ENCODE data around the gene DCDC2.
A peak's percentile ranks its signal among the peaks of the same experiment; 100 is the strongest.
"Not testable (repeated sequence)": the region's sequence is repeated elsewhere in the genome, so short reads cannot be mapped to it uniquely, and the experiment has no call there.

The DCDC2 gene

DNA sequence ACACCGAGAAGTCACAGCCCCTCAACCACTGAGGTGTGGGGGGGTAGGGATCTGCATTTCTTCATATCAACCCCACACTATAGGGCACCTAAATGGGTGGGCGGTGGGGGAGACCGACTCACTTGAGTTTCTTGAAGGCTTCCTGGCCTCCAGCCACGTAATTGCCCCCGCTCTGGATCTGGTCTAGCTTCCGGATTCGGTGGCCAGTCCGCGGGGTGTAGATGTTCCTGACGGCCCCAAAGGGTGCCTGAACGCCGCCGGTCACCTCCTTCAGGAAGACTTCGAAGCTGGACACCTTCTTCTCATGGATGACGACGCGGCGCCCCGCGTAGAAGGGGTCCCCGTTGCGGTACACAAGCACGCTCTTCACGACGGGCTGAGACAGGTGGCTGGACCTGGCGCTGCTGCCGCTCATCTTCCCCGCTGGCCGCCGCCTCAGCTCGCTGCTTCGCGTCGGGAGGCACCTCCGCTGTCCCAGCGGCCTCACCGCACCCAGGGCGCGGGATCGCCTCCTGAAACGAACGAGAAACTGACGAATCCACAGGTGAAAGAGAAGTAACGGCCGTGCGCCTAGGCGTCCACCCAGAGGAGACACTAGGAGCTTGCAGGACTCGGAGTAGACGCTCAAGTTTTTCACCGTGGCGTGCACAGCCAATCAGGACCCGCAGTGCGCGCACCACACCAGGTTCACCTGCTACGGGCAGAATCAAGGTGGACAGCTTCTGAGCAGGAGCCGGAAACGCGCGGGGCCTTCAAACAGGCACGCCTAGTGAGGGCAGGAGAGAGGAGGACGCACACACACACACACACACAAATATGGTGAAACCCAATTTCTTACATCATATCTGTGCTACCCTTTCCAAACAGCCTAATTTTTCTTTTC is at the start of gene DCDC2:
DCDC2 (minus strand) TSS at position 724 of the 883 bp plus-strand sequence; CDS start at position 415, 309 bp downstream.
- H3K4me3 ChIP-seq (ENCODE audit: low read depth, low read length) = peak within 1 kb of the TSS; percentile 24

DNA sequence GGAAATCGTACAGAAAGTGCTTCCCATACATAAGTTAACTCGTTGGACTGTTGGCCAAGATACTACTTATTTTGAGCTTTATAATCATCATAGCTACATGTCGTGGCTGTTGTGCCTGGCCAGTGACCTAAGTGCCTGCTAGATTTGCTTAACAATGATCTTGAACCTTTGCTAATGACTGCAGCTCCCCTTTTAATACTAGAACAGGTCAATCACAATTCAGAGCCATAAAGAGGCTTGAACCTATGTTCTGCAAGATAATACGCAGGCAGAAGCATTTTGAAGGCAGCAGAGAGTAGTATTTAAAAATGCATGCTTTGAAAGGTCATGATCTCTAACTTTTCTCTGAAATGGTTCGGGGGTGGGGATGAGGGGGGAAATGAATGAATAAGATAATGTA is 47.4 kb upstream of the DCDC2 start:
- peak overlapping the region; percentile 21 for H3K4me3 ChIP-seq (ENCODE audit: low read depth, low read length)

DNA sequence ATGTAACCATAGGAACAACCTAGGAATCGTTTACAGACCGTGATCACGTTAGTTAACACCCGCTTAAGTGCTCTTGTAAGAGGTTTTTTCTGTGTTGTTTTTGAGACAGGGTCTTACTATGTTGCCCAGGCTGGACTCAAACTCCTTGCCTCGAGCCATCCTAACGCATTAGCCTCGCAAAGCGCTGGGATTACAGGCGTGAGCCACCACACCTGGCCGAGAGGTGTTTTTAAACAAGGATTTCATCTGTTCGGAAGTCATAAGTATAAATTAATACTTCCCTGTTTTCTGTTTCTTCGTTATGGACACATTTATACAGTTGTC is 45.6 kb upstream of the DCDC2 start:
- peak overlapping the region; percentile 95 for H3K4me3 ChIP-seq (ENCODE audit: low read depth, low read length)

DNA sequence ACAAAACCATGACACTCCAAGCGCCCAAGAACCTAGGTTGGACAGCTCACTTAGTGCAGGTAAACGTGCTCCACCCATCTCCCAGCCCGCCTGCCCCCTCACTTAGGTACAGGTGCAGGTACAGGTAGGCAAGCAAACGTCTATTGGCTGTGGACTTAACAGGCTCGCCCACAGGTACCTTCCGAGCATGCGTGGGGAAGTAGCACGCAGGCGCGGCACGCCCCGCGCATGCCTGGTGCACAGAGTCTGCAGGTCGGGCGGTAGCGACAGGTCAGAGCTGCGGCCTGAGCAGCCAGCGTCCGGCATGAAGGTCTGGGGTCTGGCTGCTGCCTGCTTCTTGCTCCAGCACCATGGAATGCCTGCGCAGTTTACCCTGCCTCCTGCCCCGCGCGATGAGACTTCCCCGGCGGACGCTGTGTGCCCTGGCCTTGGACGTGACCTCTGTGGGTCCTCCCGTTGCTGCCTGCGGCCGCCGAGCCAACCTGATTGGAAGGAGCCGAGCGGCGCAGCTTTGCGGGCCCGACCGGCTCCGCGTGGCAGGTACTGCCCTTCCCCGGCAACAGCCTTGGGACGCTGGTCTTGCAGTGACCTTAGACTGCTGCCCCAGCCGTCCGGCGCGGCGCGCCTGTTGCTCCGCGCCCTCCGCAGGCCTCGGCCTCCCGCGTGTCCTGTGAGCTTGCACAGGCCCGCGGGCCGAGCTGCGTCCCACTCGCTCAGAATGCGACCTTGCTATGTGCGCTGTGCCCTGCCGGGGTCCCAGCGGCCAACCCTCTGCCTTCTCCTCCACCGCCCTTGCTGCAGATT is 45.0 kb upstream of the DCDC2 start, which contains the start of gene MRS2:
MRS2 (plus strand) TSS at position 240 of the 804 bp plus-strand sequence; CDS start at position 351, 111 bp downstream.
- H3K4me3 ChIP-seq (ENCODE audit: low read depth, low read length) = peak within 1 kb of the TSS; percentile 95

DNA sequence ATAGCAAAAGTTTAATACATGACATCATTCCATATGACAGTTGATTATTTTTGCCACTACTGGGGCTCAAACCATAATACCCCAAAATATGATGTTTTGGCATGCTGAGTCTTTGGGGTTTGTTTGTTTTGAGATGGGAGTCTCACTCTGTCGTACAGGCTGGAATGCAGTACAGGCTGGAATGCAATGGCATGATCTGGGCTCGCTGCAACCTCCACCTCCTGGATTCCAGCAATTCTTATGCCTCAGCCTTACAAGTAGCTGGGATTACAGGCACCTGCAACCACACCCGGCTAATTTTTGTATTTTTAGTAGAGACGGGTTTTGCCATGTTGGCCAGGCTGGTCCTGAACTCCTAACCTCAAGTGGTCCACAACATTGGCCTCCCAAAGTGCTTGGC is 43.6 kb upstream of the DCDC2 start:
- H3K4me3 ChIP-seq (ENCODE audit: low read depth, low read length) = no peak overlapping the region

DNA sequence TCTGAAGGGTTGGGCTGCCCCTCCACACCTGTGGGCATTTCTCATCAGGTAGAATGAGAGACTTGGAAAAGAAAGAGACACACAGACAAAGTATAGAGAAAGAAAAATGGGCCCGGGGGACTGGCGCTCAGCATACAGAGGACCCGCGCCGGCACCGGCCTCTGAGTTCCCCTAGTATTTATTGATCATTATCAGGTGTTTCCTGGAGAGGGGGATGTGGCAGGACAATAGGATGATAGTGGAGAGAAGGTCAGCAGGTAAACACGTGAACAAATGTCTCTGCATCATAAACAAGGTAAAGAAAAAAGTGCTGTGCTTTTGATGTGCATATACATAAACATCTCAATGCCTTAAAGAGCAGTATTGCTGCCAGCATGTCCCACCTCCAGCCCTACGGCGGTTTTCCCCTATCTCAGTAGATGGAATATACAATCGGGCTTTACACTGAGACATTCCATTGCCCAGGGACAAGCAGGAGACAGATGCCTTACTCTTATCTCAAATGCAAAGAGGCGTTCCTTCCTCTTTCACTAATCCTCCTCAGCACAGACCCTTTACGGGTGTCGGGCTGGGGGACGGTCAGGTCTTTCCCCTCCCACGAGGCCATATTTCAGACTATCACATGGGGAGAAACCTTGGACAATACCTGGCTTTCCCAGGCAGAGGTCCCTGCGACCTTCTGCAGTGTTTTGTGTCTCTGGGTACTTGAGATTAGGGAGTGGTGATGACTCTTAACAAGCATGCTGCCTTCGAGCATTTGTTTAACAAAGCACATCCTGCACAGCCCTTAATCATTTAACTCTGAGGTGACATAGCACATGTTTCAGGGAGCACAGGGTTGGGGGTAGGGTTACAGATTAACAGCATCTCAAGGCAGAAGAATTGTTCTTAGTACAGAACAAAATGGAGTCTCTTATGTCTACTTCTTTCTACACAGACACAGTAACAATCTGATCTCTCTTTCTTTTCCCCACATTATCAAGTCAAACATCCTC is 42.5 kb upstream of the DCDC2 start:
- H3K4me3 ChIP-seq (ENCODE audit: low read depth, low read length) = not testable (repeated sequence)

DNA sequence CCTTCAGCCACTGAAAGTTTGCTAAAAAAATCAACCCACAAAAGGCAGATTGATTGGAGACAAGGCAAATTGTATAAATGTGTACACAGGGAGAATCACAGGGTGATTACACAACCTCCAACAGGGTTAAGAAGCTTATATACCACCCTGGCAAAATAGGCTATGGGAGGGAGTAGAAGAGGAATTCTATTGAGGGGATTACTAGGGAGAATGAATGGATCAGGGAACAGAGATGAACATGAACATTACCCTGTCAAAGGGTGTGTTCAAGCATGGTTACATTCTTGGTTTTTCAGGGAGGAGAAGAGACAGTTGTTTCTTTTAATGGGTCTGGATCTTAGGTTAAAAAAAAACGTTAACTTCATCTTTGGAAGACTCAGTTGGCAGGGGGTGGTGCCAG is 39.8 kb upstream of the DCDC2 start:
- no peak overlapping the region for H3K4me3 ChIP-seq (ENCODE audit: low read depth, low read length)

DNA sequence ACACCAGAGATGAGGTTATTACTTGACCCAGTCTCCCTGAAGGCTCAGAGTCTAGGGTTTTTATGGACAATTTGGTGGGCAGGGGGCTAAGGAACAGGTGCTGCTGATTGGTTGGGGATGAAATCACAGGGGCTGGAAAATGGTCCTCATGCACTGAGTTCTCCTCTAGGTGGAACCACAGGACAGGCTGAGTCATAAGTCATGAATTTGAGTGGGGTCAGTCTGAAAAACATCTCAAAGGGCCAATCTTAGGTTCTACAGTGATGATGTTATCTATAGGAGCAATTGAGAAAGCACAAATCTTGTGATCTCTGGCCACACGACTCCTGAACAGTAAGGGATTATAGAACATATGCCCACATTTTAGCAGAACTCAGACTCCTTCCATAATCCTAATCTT is 39.0 kb upstream of the DCDC2 start:
- no peak overlapping the region for H3K4me3 ChIP-seq (ENCODE audit: low read depth, low read length)

DNA sequence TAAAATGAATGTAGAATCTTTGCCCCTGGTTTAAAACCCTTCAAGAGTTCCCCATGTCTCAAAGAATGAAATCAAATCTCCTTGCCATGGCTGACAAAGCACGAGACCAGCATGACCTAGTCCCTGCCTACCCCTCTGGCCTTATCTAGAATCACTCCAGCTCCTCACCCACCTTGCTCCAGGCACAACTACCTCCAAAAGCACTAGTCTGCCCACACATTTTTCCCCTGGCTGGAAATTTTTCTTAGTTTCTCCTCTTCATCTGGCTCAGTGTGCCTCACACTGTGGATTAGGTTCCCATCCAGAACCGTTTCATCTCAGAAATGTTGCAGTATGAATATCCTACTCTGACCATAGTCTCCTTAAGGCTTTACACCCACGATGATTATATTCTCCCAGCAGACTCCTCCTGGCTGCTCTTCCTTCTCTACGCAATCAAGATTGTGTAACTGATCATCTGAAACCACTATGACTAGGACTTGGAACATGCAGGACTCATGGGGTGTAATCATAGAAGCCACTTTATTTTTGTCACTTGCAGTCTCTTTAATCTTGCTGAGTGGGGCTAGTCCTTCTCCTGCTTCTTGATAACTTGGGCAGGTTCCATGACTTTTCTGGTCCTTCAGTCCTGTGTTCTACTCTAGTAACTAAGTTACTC is 37.0 kb upstream of the DCDC2 start:
- no peak overlapping the region for H3K4me3 ChIP-seq (ENCODE audit: low read depth, low read length)

DNA sequence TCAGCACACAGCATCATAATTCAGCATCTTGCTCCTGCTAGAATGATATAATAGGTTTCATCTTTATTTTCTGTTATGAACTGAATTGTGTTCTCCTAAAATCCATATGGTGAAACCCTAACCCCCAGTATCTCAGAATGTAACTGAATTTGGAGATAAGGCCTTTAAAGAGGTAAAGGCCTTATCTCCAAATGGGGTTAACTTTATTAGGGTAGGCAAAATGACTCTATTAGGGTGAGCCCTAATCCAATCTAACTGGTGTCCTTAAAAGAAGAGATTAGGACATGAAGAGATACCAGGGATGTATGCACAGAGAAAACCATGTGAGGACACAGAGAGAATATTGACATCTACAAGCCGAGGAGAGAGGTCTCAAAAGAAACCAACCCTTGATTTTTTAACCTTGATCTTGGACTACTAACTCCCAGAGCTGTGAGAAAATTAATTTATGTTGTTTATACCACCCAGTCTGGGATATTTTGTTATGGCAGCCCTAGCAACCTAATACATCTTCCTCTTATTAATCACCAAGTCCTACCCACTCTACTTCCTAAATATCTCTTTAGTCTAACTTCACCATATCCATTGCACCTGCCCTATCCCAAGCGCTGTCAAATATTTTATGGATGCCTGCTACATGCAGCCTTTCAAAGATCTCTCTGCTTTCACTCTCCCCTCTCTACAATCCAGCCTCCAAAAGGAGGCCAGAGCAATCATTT is 36.4 kb upstream of the DCDC2 start:
- no peak overlapping the region for H3K4me3 ChIP-seq (ENCODE audit: low read depth, low read length)

DNA sequence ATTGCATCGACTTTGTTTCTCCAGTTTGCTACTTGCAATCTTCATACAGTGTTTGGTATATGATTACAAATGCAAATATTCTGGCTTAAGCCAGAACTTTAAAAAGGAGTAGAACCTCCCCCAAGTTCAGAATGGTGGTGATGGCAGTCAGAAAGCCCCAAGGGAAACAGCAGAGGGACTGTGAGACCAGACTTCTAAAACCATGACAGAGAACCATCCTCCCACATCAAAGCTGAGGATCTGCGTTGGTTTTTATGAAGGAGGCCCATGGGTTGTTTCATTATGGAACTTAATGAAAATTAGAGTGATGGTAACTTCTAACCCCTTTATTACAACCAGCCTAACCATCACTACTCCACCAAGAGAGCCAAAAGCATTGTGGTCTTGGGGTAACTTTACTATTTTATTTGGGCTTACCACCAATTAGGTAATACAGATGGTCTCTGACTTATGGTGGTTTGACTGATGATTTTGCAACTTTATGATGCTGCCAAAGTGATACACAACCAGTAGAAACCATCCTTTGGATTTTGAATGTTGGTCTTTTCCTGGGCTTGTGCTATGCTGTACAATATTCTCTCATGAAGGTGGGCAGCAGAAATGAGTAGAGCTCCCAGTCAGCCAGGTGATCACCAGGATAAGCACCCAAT is 34.0 kb upstream of the DCDC2 start:
- no peak overlapping the region for H3K4me3 ChIP-seq (ENCODE audit: low read depth, low read length)

DNA sequence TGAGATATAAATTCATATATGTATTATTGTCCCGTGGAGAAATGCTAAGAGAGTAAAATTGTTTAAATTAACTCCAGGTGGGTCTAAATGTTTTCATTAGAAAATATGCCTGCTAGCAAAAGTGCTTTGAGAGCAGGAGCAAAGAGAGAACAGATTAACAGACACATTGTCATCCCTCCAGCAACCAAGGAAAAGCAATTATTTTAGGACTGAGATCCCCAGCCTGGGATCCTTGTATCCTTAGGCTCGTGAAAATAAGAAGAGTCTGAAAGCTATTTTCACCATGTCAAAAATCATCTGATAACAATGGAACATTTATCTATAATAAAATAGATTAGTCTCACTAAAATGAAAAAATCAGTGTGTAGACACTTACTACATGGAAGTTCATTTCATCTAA is 33.3 kb upstream of the DCDC2 start:
- H3K4me3 ChIP-seq (ENCODE audit: low read depth, low read length) = no peak overlapping the region

DNA sequence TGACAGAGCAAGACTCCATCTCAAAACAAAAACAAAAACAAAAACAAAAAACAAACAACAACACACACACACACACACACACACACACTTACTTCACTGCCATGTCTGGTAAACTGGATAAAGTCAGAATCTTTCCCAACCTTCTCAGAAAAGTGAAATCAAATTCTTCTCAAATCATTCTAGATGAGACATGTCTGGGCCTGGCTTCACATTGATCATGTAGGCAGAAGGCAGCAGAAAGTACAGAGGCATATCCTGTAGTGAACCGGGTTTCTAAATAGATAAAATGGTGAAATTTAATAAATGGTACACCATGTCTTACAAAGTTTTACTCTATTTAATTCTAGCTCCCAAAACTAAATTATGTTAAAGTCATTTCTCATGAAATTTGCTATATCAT is 30.0 kb upstream of the DCDC2 start:
- H3K4me3 ChIP-seq (ENCODE audit: low read depth, low read length) = no peak overlapping the region

DNA sequence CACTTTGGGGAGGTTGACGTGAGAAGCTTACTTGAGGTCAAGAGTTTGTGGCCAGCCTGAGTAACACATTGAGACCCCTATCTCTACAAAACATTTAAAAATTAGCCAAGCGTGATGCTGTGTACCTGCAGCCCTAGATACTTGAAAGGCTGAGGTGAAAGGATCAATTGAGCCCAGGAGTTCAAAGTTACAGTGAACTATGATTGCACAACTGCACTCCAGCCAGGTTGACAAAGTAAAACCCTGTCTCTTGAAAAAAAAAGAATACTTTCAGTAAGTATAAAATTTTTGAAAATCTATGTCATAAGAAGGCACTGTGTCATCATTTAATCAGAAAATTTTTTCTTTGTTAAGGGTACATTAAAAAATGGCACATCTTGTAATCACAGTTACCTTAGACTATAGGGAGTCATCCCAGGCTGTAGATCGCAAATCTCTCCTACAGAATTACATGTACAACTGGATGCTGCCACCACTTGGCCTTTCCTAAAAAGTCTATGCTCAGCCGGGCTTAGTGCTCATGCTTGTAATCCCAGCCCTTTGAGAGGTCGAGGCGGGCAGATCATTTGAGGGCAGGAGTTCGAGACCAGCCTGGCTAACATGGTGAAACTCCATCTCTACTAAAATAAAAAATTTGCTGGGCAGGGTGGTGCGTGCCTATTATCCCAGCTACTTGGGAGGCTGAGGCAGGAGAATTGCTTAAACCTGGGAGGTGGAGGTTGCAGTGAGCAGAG is 27.8 kb upstream of the DCDC2 start:
- no peak overlapping the region for H3K4me3 ChIP-seq (ENCODE audit: low read depth, low read length)

DNA sequence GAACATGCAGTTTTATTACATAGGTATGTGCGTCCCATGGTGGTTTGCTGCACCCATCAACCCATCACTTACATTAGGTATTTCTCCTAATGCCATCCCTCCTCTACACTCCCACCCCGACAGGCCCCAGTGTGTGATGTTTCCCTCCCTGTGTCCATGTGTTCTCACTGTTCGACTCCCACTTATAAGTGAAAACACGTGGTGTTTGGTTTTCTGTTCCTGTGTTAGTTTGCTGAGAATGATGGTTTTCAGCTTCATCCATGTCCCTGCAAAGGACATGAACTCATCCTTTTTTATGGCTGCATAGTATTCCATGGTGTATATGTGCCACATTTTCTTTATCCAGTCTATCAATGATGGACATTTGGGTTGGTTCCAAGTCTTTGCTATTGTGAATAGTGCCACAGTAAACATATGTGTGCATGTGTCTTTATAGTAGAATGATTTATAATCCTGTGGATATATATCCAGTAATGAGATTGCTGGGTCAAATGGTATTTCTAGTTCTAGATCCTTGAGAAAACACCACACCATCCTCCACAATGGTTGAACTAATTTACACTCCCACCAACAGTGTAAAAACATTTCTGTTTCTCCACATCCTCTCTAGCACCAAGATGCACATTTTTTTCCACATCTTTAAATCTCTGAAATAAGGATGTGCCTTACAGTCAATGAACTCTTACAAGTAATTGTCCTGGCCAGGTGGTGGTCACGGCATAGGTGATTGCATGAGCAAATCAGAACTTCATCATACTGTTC is 26.7 kb upstream of the DCDC2 start:
- H3K4me3 ChIP-seq (ENCODE audit: low read depth, low read length) = not testable (repeated sequence)

DNA sequence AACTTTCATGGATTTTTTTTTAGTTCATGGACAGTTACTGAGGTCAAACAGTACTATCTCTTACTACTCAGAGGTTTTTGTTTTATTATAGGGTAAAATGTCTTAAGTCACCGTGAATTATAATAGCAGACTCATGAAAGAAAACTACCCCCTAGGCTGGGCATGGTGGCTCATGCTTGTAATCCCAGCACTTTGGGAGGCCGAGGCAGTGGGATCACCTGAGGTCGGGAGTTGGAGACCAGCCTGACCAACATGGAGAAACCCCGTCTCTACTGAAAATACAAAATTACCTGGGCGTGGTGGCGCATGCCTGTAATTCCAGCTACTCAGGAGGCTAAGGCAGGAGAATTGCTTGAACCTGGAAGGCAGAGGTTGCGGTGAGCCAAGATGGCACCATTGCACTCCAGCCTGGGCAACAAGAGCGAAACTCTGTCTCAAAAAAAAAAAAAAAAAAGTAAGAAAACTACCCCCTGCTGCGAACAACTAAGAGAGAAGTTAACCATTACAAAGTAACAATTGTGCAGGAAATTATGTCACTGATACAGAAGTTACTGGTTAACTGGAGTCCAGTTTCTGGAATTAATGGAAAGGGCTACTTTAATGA is 25.1 kb upstream of the DCDC2 start:
- H3K4me3 ChIP-seq (ENCODE audit: low read depth, low read length) = not testable (repeated sequence)

DNA sequence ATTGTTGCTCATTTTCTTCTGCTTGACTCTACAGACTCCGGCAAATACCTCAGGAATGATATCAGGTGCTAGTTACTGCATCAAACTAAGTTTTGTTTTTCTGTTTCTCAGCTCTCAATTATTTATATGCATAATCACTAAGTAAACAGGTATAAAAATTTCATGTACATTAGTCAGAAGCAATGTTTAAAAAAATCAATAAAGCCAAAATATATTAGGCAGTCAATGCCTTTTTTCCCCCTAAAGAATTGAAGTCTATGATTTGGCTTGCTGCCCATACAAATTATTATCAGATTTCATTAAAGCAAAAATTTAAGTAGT is 24.3 kb upstream of the DCDC2 start:
- no peak overlapping the region for H3K4me3 ChIP-seq (ENCODE audit: low read depth, low read length)

All from iPS-11a (cell line).